Endodermal cell (in vitro differentiated cells): ENCODE results near the gene OMA1. TPM values are rescaled to one million over a fixed set of nuclear protein-coding genes. Genes with fewer than 3 reads are reported as not detected.

Source experiments
- DNase-seq: peaks from one replicate; pipeline ENCODE4 v3.0.0-alpha.2; 2017
- H3K27ac ChIP-seq: 2 replicates; pipeline ENCODE4 v1.5.1; 2013; ENCODE audit warnings: mild to moderate bottlenecking, low read depth, low read length, moderate library complexity
- H3K27me3 ChIP-seq: 2 replicates; pipeline ENCODE4 v1.6.1; 2013; ENCODE audit warnings: mild to moderate bottlenecking, low read length, moderate library complexity; ENCODE audit not compliant: insufficient read depth, control insufficient read depth, poor library complexity, severe bottlenecking
- H3K36me3 ChIP-seq: 2 replicates; pipeline ENCODE4 v1.7.0; 2013; ENCODE audit warnings: mild to moderate bottlenecking, low read length, moderate library complexity; ENCODE audit not compliant: control insufficient read depth, insufficient read depth
- H3K4me1 ChIP-seq: one replicate; pipeline ENCODE4 v1.7.0; 2013; ENCODE audit warnings: low read length; ENCODE audit not compliant: control insufficient read depth, insufficient read depth
- H3K4me3 ChIP-seq: 2 replicates; pipeline ENCODE4 v1.5.1; 2013; ENCODE audit warnings: mild to moderate bottlenecking, low read length, moderate library complexity
- H3K9ac ChIP-seq: 2 replicates; pipeline ENCODE4 v1.6.1; 2013; ENCODE audit warnings: mild to moderate bottlenecking, low read length, moderate library complexity; ENCODE audit not compliant: poor library complexity, severe bottlenecking; ENCODE audit errors: extremely low read depth
- H3K9me3 ChIP-seq: 2 replicates; pipeline ENCODE4 v1.6.1; 2013; ENCODE audit warnings: mild to moderate bottlenecking, low read length, moderate library complexity; ENCODE audit not compliant: control insufficient read depth
- H3K27ac Mint-ChIP-seq: 2 replicates; pipeline ENCODE4 v1.8.0; 2020; ENCODE audit warnings: mixed read lengths
- H3K27me3 Mint-ChIP-seq: 2 replicates; pipeline ENCODE4 v1.8.0; 2021; ENCODE audit warnings: mild to moderate bottlenecking, mixed read lengths; ENCODE audit not compliant: insufficient read depth
- H3K36me3 Mint-ChIP-seq: 2 replicates; pipeline ENCODE4 v1.8.0; 2020; ENCODE audit warnings: low read depth, mixed read lengths
- H3K4me1 Mint-ChIP-seq: 2 replicates; pipeline ENCODE4 v1.8.0; 2020; ENCODE audit warnings: mixed read lengths
- H3K4me3 Mint-ChIP-seq: 2 replicates; pipeline ENCODE4 v1.8.0; 2020; ENCODE audit warnings: mild to moderate bottlenecking, moderate library complexity, mixed read lengths
- H3K9me3 Mint-ChIP-seq: 2 replicates; pipeline ENCODE4 v1.8.0; 2020; ENCODE audit warnings: mild to moderate bottlenecking, mixed read lengths
- CTCF ChIP-seq: fragments of 200-600 bp; sonication (generic); conservative IDR thresholded peaks from 2 replicates; pipeline ENCODE4 v1.5.0; 2021; ENCODE audit warnings: antibody characterized with exemption, mild to moderate bottlenecking
- WGBS, 2 experiments: methylation state at CpG; one replicate each; pipeline versions ENCODE4 v1.1.5 to v1.1.7; 2013; ENCODE audit warnings: missing lambda C conversion rate in 2 of 2, mixed read lengths in 1 of 2; ENCODE audit not compliant: insufficient coverage in 1 of 2, insufficient read length in 1 of 2; 5-methylcytosine and 5-hydroxymethylcytosine counted together
- total RNA-seq, 2 donors: library from RNA; stranded (reverse); fragmentation: NEBNext Ultra II Directional in 1 of 2; extraction: Animal tissue kit (Norgen Biotek cat#: 25700) in 1 of 2; gene quantifications; 2 replicates in 1 of 2; 3 replicates in 1 of 2; pipeline ENCODE4 v1.2.1, GENCODE V29; 2021

OMA1 gene
- total RNA-seq, 2 donors from 2014 or later: 13.0 to 18.4 TPM

GRCh38 chr1:58508629-58509028 is 37.9 kb downstream of the OMA1 start:
- no peaks in the 10 kb centered on the region for H3K36me3 ChIP-seq
- WGBS, 2 experiments: 90 to 100% methylated on average over 2 to 3 of the region's 3 CpGs
- no peak overlapping the region for H3K4me3 Mint-ChIP-seq
- peaks cover 8% of the 10 kb centered on the region for H3K9me3 ChIP-seq
- no peaks in the 10 kb centered on the region for H3K27me3 Mint-ChIP-seq
- peaks cover 10% of the 10 kb centered on the region for H3K9me3 Mint-ChIP-seq
- no peak for DNase-seq
- TF ChIP-seq CTCF: no peak
- no peaks in the 10 kb centered on the region for H3K27me3 ChIP-seq
- H3K36me3 Mint-ChIP-seq: peaks cover 20% of the 10 kb centered on the region
- H3K4me1 Mint-ChIP-seq: no peaks in the 10 kb centered on the region
- no peaks in the 10 kb centered on the region for H3K4me1 ChIP-seq
- H3K9ac ChIP-seq: no peak overlapping the region
- no peak overlapping the region for H3K27ac ChIP-seq
- no peak overlapping the region for H3K27ac Mint-ChIP-seq
- no peak overlapping the region for H3K4me3 ChIP-seq

- H3K4me3 ChIP-seq: no peak overlapping the region
- no peaks in the 10 kb centered on the region for H3K4me1 Mint-ChIP-seq
- DNase-seq: no peak
- H3K4me1 ChIP-seq: no peaks in the 10 kb centered on the region
- no peaks in the 10 kb centered on the region for H3K27me3 ChIP-seq
- no peaks in the 10 kb centered on the region for H3K9me3 ChIP-seq
- TF ChIP-seq CTCF: no peak
- WGBS, 2 experiments: 84 to 85% methylated on average over 4 of the region's 4 CpGs
- H3K27ac Mint-ChIP-seq: no peak overlapping the region
- peaks cover 5% of the 10 kb centered on the region for H3K36me3 Mint-ChIP-seq
- H3K36me3 ChIP-seq: no peaks in the 10 kb centered on the region
- no peak overlapping the region for H3K27ac ChIP-seq
- H3K9ac ChIP-seq: no peak overlapping the region
- no peaks in the 10 kb centered on the region for H3K27me3 Mint-ChIP-seq
- no peak overlapping the region for H3K4me3 Mint-ChIP-seq
- H3K9me3 Mint-ChIP-seq: no peaks in the 10 kb centered on the region
Measured at GRCh38 chr1:58505286-58505685, 41.2 kb downstream of the OMA1 start.

- H3K27me3 Mint-ChIP-seq: no peaks in the 10 kb centered on the region
- H3K4me3 Mint-ChIP-seq: no peak overlapping the region
- no peaks in the 10 kb centered on the region for H3K36me3 ChIP-seq
- no peaks in the 10 kb centered on the region for H3K27me3 ChIP-seq
- H3K9ac ChIP-seq: no peak overlapping the region
- H3K27ac ChIP-seq: no peak overlapping the region
- no peak overlapping the region for H3K27ac Mint-ChIP-seq
- no peaks in the 10 kb centered on the region for H3K4me1 ChIP-seq
- H3K36me3 Mint-ChIP-seq: peaks cover 5% of the 10 kb centered on the region
- no peaks in the 10 kb centered on the region for H3K9me3 ChIP-seq
- no peak for DNase-seq
- H3K9me3 Mint-ChIP-seq: no peaks in the 10 kb centered on the region
- no peak for TF ChIP-seq CTCF
- no peaks in the 10 kb centered on the region for H3K4me1 Mint-ChIP-seq
- no peak overlapping the region for H3K4me3 ChIP-seq
Measured at GRCh38 chr1:58502519-58502918, 44.0 kb downstream of the OMA1 start.
